GM18505 (cell line): ENCODE data around the gene FMNL2.

Source experiments
- ATAC-seq: cut with Tn5 transposase; IDR thresholded peaks from one replicate; pipeline ENCODE4 v1.9.1; 2021; ENCODE audit not compliant: unreplicated experiment
- POLR2A ChIP-seq: IDR thresholded peaks from 4 replicates; pipeline ENCODE4 v1.6.1; 2011; ENCODE audit warnings: borderline replicate concordance; ENCODE audit not compliant: insufficient read depth, insufficient read length; ENCODE audit errors: extremely low read depth

The FMNL2 gene

GRCh38 chr2:152436148-152436547 lies 101.2 kb downstream of the FMNL2 start:
- no peak for TF ChIP-seq POLR2A
- no peak for ATAC-seq

DNA sequence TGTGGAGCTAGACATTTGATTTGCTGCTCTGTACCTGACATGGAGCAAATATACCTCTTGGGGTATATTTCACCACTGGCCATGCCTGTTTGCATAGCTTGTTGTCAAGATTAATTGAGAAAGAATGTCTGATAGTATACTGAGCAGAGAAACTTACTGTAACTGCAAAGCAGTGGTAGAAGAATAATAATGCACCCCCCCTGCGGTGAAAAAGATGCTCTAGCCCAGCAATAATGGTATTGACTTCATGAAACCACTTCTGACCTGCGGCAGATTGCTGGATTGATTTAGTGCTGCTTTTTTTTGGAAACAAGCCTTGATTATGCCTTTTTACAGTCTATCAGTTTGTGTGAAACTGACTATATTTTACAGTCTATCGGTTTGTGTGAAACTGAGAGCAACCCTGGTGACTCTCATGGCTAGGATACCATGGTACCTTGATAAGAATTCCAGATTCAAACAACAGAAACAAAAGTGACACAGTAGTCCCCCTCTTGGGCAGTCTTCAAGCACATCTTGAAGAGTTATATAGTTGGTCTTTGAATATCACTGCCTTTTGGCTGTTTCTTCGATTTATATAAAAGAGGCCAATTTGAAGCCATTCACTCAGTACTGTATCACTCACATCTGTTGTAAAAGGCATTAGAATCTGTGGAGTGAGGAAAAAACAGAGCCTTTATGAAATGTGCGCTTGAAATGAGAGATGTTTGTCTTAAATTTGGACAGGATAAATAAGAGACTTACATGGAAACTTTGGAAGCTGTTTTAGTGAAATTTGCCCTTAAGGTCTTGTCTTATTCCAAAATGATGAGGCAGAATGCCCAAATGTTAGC lies 102.5 kb downstream of the FMNL2 start:
- ATAC-seq = no peak
- TF ChIP-seq POLR2A = no peak

DNA sequence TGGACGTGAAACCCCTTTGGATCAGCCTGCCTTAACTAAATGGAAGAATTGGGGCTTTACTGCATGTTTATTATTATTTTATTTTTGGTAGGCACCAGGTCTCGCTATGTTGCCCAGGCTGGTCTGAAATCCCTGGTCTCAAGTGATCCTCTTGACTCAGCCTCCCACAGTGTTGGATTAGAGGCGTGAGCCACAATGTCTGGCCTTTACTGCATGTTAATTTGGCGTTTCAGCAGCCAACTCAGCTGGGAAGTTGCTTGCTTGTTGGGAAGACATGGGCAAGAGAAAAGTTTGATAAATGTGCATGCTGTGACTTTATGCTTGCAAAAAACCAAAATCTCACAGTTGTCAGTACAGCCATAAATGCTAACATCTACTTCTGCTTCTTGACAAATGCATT lies 105.1 kb downstream of the FMNL2 start:
- no peak for TF ChIP-seq POLR2A

GRCh38 chr2:152440460-152440859 lies 105.5 kb downstream of the FMNL2 start:
- no peak for ATAC-seq
- no peak for TF ChIP-seq POLR2A

More for the DNA sequence above, 105.1 kb downstream of the FMNL2 start:
- no peak for ATAC-seq

DNA sequence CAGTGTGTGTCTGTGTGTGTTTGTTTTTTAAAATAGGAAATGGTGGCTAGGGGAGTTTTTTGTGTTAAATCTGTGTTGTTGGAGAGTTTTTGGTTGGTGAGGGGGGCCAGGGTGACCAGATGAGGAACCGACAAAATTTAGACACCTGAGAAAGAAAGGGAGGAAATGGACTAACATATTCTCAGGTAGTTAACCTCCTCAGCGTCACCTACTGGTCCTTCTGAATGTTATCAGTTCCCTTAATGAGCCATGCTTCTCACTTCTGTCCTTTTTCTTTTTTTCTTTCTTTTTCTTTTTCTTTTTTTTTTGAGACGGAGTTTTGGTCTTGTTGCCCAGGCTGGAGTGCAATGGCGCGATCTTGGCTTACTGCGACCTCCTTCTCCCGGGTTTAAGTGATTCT lies 107.0 kb downstream of the FMNL2 start:
- no peak for TF ChIP-seq POLR2A
- peak; percentile 54 for ATAC-seq

- ATAC-seq = no peak
- no peak for TF ChIP-seq POLR2A
Measured at GRCh38 chr2:152443771-152444170, 108.8 kb downstream of the FMNL2 start.

- TF ChIP-seq POLR2A = no peak
- ATAC-seq = no peak
Measured at GRCh38 chr2:152444448-152444847, 109.5 kb downstream of the FMNL2 start.

- TF ChIP-seq POLR2A = no peak
- no peak for ATAC-seq
Measured at GRCh38 chr2:152445375-152445774, 110.4 kb downstream of the FMNL2 start.

DNA sequence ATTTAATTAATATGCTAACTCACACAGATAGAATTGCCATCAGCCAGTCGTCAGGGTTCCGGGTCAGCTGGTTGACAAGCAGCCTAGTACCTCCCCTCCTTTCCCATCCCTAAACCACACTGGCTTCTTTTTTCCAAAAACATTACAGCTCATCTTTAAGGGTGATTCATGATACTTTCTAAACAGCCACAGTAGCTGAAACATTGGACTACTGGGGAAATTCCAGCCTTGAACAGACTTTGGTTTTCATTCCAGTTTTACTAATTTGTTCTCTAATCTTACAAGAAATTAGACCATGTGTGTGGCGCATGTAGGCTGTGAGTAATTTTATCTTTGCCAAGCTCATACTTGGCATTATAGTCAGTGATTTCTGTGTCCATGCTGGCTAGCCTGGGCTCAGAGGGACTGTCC lies 110.8 kb downstream of the FMNL2 start:
- ATAC-seq = peak; percentile 46
- no peak for TF ChIP-seq POLR2A

GRCh38 chr2:152446213-152446612 lies 111.2 kb downstream of the FMNL2 start:
- no peak for ATAC-seq

GRCh38 chr2:152447897-152448296 lies 112.9 kb downstream of the FMNL2 start:
- TF ChIP-seq POLR2A = no peak
- no peak for ATAC-seq

More at GRCh38 chr2:152446213-152446612, 111.2 kb downstream of the FMNL2 start:
- TF ChIP-seq POLR2A = no peak

GRCh38 chr2:152448606-152449005 lies 113.6 kb downstream of the FMNL2 start:
- no peak for ATAC-seq

DNA sequence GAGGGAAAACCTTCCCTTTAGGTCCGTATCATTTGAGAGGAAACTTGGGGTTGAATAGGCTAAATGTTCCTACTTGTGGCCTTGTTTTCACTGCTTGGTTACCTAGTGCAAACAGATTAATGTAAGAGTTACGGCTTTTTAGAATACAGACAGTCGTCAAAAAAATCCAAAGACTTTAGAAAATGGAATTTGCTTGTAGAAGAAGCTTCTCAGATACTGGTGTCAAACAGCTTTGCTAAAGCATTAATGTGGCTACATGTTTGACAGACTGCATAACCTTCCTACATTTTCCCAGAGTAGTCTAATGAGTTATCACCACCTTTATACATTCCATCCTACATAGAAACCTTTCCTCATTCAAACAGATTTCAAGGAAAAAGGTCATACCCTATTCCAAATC lies 114.6 kb downstream of the FMNL2 start:
- no peak for TF ChIP-seq POLR2A
- no peak for ATAC-seq

More at GRCh38 chr2:152448606-152449005, 113.6 kb downstream of the FMNL2 start:
- TF ChIP-seq POLR2A = no peak

DNA sequence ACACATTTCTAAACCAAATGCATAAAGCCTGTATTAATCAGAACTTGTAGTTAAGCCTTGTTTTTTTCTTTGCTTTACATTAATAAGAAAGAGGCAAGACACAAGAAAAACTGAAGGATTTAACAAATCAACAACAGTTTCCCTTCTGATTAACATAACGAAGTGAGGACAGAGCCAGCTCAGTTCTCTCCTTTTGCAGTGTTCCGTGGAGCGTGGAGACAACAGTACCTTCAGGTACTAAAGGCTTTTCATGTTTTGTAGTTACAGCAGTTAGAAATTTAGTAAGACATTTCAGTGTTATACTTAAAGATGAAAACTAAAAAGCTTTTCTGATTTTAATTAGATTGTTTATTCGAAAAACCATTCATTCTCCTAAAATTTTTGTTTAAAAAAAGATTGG lies 115.2 kb downstream of the FMNL2 start:
- TF ChIP-seq POLR2A = no peak
- no peak for ATAC-seq
